Pancreas (tissue), 10 donors: ENCODE measurements around the gene OSGEP. TPM values are rescaled to one million over a fixed set of nuclear protein-coding genes. Genes with fewer than 3 reads are reported as not detected.
A peak's percentile ranks its signal among the peaks of the same experiment; 100 is the strongest.

ENCODE experiments used
- ATAC-seq, 4 donors: fragments of 200-7000 bp; cut with Tn5 transposase; one replicate each; pipeline versions ENCODE4 v1.8.0 to v1.9.1; 2020; ENCODE audit warnings: mild to moderate bottlenecking in 4 of 4, moderate library complexity in 4 of 4
- DNase-seq, 6 donors: peaks; one replicate each; pipeline ENCODE4 v3.0.0-alpha.2; 2020
- FAIRE-seq: peaks from 2 replicates; lab custom pipeline; 2012; peaks lifted over from hg19 to GRCh38; lab: Jason Lieb, UNC
- H3K27ac ChIP-seq, 4 donors: fragments of 200-600 bp; sonication (generic); 1 replicate in 3 of 4; 2 replicates in 1 of 4; pipeline versions ENCODE4 v1.5.0 to v1.8.0; 2020
- H3K27me3 ChIP-seq, 4 donors: fragments of 200-600 bp; one replicate each; pipeline ENCODE4 v1.8.0; 2021
- H3K36me3 ChIP-seq, 3 donors: fragments of 200-600 bp; sonication (generic) in 1 of 3; one replicate each; pipeline versions ENCODE4 v1.5.0 to v1.8.0; 2020 to 2021
- H3K4me1 ChIP-seq, 3 donors: fragments of 200-600 bp; one replicate each; pipeline ENCODE4 v1.8.0; 2021
- H3K4me3 ChIP-seq, 4 donors: fragments of 200-600 bp; sonication (generic) in 2 of 4; one replicate each; pipeline versions ENCODE4 v1.5.0 to v1.8.0; 2020 to 2021
- H3K9me3 ChIP-seq, 4 donors: fragments of 200-600 bp; one replicate each; pipeline ENCODE4 v1.8.0; 2021
- CTCF ChIP-seq, 4 donors: fragments of 200-600 bp; sonication (generic) in 3 of 4; IDR thresholded peaks; one replicate each; pipeline versions ENCODE4 v1.5.0 to v1.8.0; 2021; ENCODE audit warnings: antibody characterized with exemption in 4 of 4
- WGBS, 2 donors: extraction: QIAGEN DNeasy Blood & Tissue Kit; methylation state at CpG; one replicate each; pipeline ENCODE4 v1.1.7; 2013; 5-methylcytosine and 5-hydroxymethylcytosine counted together
- intact Hi-C, 3 donors: fragments of 100-400 bp; cut with DNase I; formaldehyde crosslinking; loops; one replicate each; pipeline versions ENCODE4 v1.11.1 to v1.14.2; 2022
- polyA plus RNA-seq, 2 donors: library from polyadenylated mRNA; stranded (reverse); fragments of 200-250 nt; gene quantifications; one replicate each; pipeline ENCODE4 v1.2.3, GENCODE V29; 2013
- total RNA-seq, 6 donors: library from RNA; stranded (reverse); fragmentation: NEBNext Ultra II Directional in 4 of 6; extraction: Animal tissue kit (Norgen Biotek cat#: 25700) in 4 of 6; gene quantifications; one replicate each; pipeline versions ENCODE4 v1.2.1 to v1.2.4, GENCODE V29; 2021 to 2023
- donor health status: healthy with polysubstance abuse.
- donor health status: DM: no; HTN: no; CAD: no; lungs with moderate emphysema.
- donor health status: DM: no; HTN: no; CAD: no.
- donor health status: control.
- donor health status: control.
- donor health status: Bipolar disorder and iron deficiency.
- donor health status: DM: yes; HTN: yes; CAD: no.
- donor health status: DM: no; HTN: no; CAD: no.
- donor health status: DM: no; HTN: no; CAD: no.
- donor health status: DM: yes; HTN: yes; CAD: no.

Gene OSGEP
- total RNA-seq (10 to 100 TPM; 11.4 to 16.0 (median 13.9) TPM), polyA plus RNA-seq (10 to 100 TPM; 41.2 to 69.8 TPM)

GRCh38 chr14:20454516-20455354 lies at the start of gene OSGEP, which contains the start of gene APEX1:
TSS of gene OSGEP (minus strand) at chr14:20454812. CDS start at chr14:20454683, 129 bp downstream.
TSS of gene APEX1 (plus strand) at chr14:20455226. CDS start at chr14:20455646, 420 bp downstream.
- intact Hi-C loops = loop anchor here in 1 of 3 donors (10.0 kb wide), 1 partner anchor 120 kb away; the partner anchor contains the start of gene CCNB1IP1
- Histone ChIP-seq H3K9me3 (no peaks in the 10 kb centered on the region), H3K27me3 (no peaks in the 10 kb centered on the region), H3K4me1 (peaks cover 7 to 14% (median 11%) of the 10 kb centered on the region in 3 donors), H3K36me3 (peaks cover 3 to 54% (median 35%) of the 10 kb centered on the region in 3 donors), H3K4me3 (peak within 1 kb of the TSS; percentile 53 to 82 (median 68)), H3K27ac (peak within 1 kb of the TSS; percentile 78 to 95 (median 88))
- WGBS, 2 donors = 0 to 1% methylated on average over 56 of the region's 56 CpGs
- peak; percentile 95 to 99 (median 98) for DNase-seq
- ATAC-seq = peak; percentile 92 to 97 (median 94)
- TF ChIP-seq CTCF (IDR thresholded peaks at IDR 0.05) = no peak
- FAIRE-seq = peak; percentile 84

GRCh38 chr14:20503898-20504297 lies 49.3 kb upstream of the OSGEP start:
- no peak for TF ChIP-seq CTCF (IDR thresholded peaks at IDR 0.05)
- Histone ChIP-seq H3K36me3 (no peaks in the 10 kb centered on the region), H3K4me3 (no peak overlapping the region), H3K27ac (no peak overlapping the region), H3K4me1 (no peaks in the 10 kb centered on the region), H3K9me3 (no peaks in the 10 kb centered on the region), H3K27me3 (no peaks in the 10 kb centered on the region)
- ATAC-seq (peak in 1 of 4 donors; percentile 43), FAIRE-seq (no peak), DNase-seq (no peak)
- WGBS, 2 donors = 24 to 28% methylated on average over 6 of the region's 6 CpGs
- intact Hi-C loops = no loop called here

- no peaks in the 10 kb centered on the region for H3K9me3 ChIP-seq
- TF ChIP-seq CTCF (IDR thresholded peaks at IDR 0.05) = no peak
- no peak for FAIRE-seq
- H3K36me3 ChIP-seq = no peaks in the 10 kb centered on the region
- WGBS, 2 donors = 97% methylated on average over 2 of the region's 2 CpGs
- ATAC-seq = no peak
- DNase-seq = no peak
- H3K4me3 ChIP-seq = no peak overlapping the region
- no peaks in the 10 kb centered on the region for H3K4me1 ChIP-seq
- H3K27me3 ChIP-seq = no peaks in the 10 kb centered on the region
- intact Hi-C loops = no loop called here
- no peak overlapping the region for H3K27ac ChIP-seq
These were observed 46.7 kb upstream of the OSGEP start for GRCh38 chr14:20501346-20501745.

GRCh38 chr14:20499881-20500280 lies 45.3 kb upstream of the OSGEP start:
- Histone ChIP-seq H3K4me1 (no peaks in the 10 kb centered on the region), H3K27ac (no peak overlapping the region), H3K27me3 (no peaks in the 10 kb centered on the region), H3K4me3 (no peak overlapping the region), H3K9me3 (no peaks in the 10 kb centered on the region), H3K36me3 (no peaks in the 10 kb centered on the region)
- DNase-seq = no peak
- intact Hi-C loops = no loop called here
- 86% methylated on average over 5 of the region's 5 CpGs for WGBS, 2 donors
- ATAC-seq = no peak
- FAIRE-seq = no peak
- TF ChIP-seq CTCF (IDR thresholded peaks at IDR 0.05) = no peak

GRCh38 chr14:20499108-20499507 lies 44.5 kb upstream of the OSGEP start:
- no peak overlapping the region for H3K27ac ChIP-seq
- H3K9me3 ChIP-seq = no peaks in the 10 kb centered on the region
- H3K36me3 ChIP-seq = no peaks in the 10 kb centered on the region
- DNase-seq (no peak), ATAC-seq (no peak), FAIRE-seq (no peak)
- intact Hi-C loops = no loop called here
- no peak overlapping the region for H3K4me3 ChIP-seq
- H3K27me3 ChIP-seq = no peaks in the 10 kb centered on the region
- no peaks in the 10 kb centered on the region for H3K4me1 ChIP-seq
- 84 to 86% methylated on average over 4 of the region's 4 CpGs for WGBS, 2 donors
- TF ChIP-seq CTCF (IDR thresholded peaks at IDR 0.05) = no peak
